K562 treated with DMSO at 1 percent for 24 hours (cell line): Measurements from ENCODE around the gene GPRIN2. TPM values are rescaled to one million over a fixed set of nuclear protein-coding genes. Genes with fewer than 3 reads are reported as not detected.

Source experiments
- total RNA-seq: library from RNA; unstranded; fragments of 300-600 nt; gene quantifications from 2 replicates; pipeline ENCODE4 v1.2.3, GENCODE V29; 2022; ENCODE audit warnings: low read depth; ENCODE audit not compliant: insufficient read depth

Gene GPRIN2
- not detected in 2 replicates for total RNA-seq

GRCh38 chr10:46556515-46557318 is at the start of gene GPRIN2:
TSS of gene GPRIN2 (minus strand) at chr10:46556658. CDS start at chr10:46550736, 5,922 bp downstream.

GRCh38 chr10:46578474-46579178 is 22.2 kb upstream of the GPRIN2 start, which contains the start of gene SYT15:
TSS of gene SYT15 (plus strand) at chr10:46579128. CDS start at chr10:46579169, 41 bp downstream.

Other genes with a start within 250 kb of the GPRIN2 start
- gene ANXA8L1, start 180.9 kb downstream of the GPRIN2 start, total RNA-seq, result not detected in 2 replicates
- gene NPY4R, start 90.7 kb downstream of the GPRIN2 start, total RNA-seq, result not detected in 2 replicates
- not detected in 2 replicates for gene SYT15, start 22.5 kb upstream of the GPRIN2 start, total RNA-seq